ENCODE results near the gene PPP2R2C.

Gene PPP2R2C

GRCh38 chr4:6303943-6304342 is 168.5 kb downstream of the PPP2R2C start:
- TF ChIP-seq ELF4 (IDR thresholded peaks at IDR 0.05) (no peak), NFRKB (IDR thresholded peaks at IDR 0.05) (no peak), CTBP1 (IDR thresholded peaks at IDR 0.05; ENCODE audit: borderline replicate concordance) (no peak), HDGF (IDR thresholded peaks at IDR 0.05; ENCODE audit: borderline replicate concordance) (no peak), FOXA1 (IDR thresholded peaks at IDR 0.05) (no peak), LEF1 (IDR thresholded peaks at IDR 0.05; ENCODE audit: borderline replicate concordance) (no peak), BHLHE40 (IDR thresholded peaks at IDR 0.05; ENCODE audit: borderline replicate concordance) (no peak), FOXM1 (IDR thresholded peaks at IDR 0.05; ENCODE audit: borderline replicate concordance) (no peak), TARDBP (IDR thresholded peaks at IDR 0.05) (no peak), FOXK2 (IDR thresholded peaks at IDR 0.05) (no peak), SP1 (IDR thresholded peaks at IDR 0.05) (no peak), L3MBTL2 (conservative IDR thresholded peaks at IDR 0.05) (no peak)
- TF ChIP-seq, protein P1, sequence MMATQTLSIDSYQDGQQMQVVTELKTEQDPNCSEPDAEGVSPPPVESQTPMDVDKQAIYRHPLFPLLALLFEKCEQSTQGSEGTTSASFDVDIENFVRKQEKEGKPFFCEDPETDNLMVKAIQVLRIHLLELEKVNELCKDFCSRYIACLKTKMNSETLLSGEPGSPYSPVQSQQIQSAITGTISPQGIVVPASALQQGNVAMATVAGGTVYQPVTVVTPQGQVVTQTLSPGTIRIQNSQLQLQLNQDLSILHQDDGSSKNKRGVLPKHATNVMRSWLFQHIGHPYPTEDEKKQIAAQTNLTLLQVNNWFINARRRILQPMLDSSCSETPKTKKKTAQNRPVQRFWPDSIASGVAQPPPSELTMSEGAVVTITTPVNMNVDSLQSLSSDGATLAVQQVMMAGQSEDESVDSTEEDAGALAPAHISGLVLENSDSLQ (IDR thresholded peaks at IDR 0.05), result no peak
- no peak for DNase-seq (ENCODE audit: extremely low spot score)
- ChIA-PET CTCF (no interaction called here), POLR2A (no interaction called here)

- ChIA-PET CTCF (no interaction called here), POLR2A (no interaction called here)
- DNase-seq (ENCODE audit: extremely low spot score), result no peak
- no peak for TF ChIP-seq LEF1 (IDR thresholded peaks at IDR 0.05; ENCODE audit: borderline replicate concordance)
- TF ChIP-seq FOXK2 (IDR thresholded peaks at IDR 0.05), result no peak
- no peak for TF ChIP-seq SP1 (IDR thresholded peaks at IDR 0.05)
- no peak for TF ChIP-seq BHLHE40 (IDR thresholded peaks at IDR 0.05; ENCODE audit: borderline replicate concordance)
- no peak for TF ChIP-seq NFRKB (IDR thresholded peaks at IDR 0.05)
- TF ChIP-seq ZNF384 (IDR thresholded peaks at IDR 0.05), result no peak
- TF ChIP-seq HDGF (IDR thresholded peaks at IDR 0.05; ENCODE audit: borderline replicate concordance), result no peak
- TF ChIP-seq SUZ12 (IDR thresholded peaks at IDR 0.05), result no peak
- TF ChIP-seq FOXM1 (IDR thresholded peaks at IDR 0.05; ENCODE audit: borderline replicate concordance), result no peak
- no peak for TF ChIP-seq TARDBP (IDR thresholded peaks at IDR 0.05)
- no peak for TF ChIP-seq ELF4 (IDR thresholded peaks at IDR 0.05)
- no peak for TF ChIP-seq FOXA1 (IDR thresholded peaks at IDR 0.05)
These were observed 169.5 kb downstream of the PPP2R2C start for GRCh38 chr4:6302869-6303268.

- no peak for DNase-seq (ENCODE audit: extremely low spot score)
- no peak for TF ChIP-seq LEF1 (IDR thresholded peaks at IDR 0.05; ENCODE audit: borderline replicate concordance)
- no peak for TF ChIP-seq FOXA1 (IDR thresholded peaks at IDR 0.05)
- TF ChIP-seq, protein P1 (IDR thresholded peaks at IDR 0.05), result no peak
- TF ChIP-seq TARDBP (IDR thresholded peaks at IDR 0.05), result no peak
- no peak for TF ChIP-seq BHLHE40 (IDR thresholded peaks at IDR 0.05; ENCODE audit: borderline replicate concordance)
- TF ChIP-seq ZNF384 (IDR thresholded peaks at IDR 0.05), result no peak
- TF ChIP-seq HDGF (IDR thresholded peaks at IDR 0.05; ENCODE audit: borderline replicate concordance), result no peak
- no peak for TF ChIP-seq CTBP1 (IDR thresholded peaks at IDR 0.05; ENCODE audit: borderline replicate concordance)
- no peak for TF ChIP-seq L3MBTL2 (conservative IDR thresholded peaks at IDR 0.05)
- no peak for TF ChIP-seq NFRKB (IDR thresholded peaks at IDR 0.05)
- no peak for TF ChIP-seq FOXK2 (IDR thresholded peaks at IDR 0.05)
- no peak for TF ChIP-seq SUZ12 (IDR thresholded peaks at IDR 0.05)
- no peak for TF ChIP-seq FOXM1 (IDR thresholded peaks at IDR 0.05; ENCODE audit: borderline replicate concordance)
- no peak for TF ChIP-seq SP1 (IDR thresholded peaks at IDR 0.05)
- TF ChIP-seq ELF4 (IDR thresholded peaks at IDR 0.05), result no peak
- TF ChIP-seq ARNT (IDR thresholded peaks at IDR 0.05), result no peak
- CTCF ChIA-PET, result no interaction called here
- POLR2A ChIA-PET, result no interaction called here
These were observed 170.5 kb downstream of the PPP2R2C start for GRCh38 chr4:6301732-6302442.

DNA sequence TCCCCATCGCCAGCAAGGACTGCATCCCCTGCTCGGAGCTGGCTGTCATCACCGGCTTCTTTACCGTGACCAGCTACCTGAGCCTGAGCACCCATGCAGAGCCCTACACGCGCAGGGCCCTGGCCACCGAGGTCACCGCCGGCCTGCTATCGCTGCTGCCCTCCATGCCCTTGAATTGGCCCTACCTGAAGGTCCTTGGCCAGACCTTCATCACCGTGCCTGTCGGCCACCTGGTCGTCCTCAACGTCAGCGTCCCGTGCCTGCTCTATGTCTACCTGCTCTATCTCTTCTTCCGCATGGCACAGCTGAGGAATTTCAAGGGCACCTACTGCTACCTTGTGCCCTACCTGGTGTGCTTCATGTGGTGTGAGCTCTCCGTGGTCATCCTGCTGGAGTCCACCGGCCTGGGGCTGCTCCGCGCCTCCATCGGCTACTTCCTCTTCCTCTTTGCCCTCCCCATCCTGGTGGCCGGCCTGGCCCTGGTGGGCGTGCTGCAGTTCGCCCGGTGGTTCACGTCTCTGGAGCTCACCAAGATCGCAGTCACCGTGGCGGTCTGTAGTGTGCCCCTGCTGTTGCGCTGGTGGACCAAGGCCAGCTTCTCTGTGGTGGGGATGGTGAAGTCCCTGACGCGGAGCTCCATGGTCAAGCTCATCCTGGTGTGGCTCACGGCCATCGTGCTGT is 171.2 kb downstream of the PPP2R2C start:
- CTCF ChIA-PET, result no interaction called here
- POLR2A ChIA-PET, result no interaction called here
- TF ChIP-seq CTBP1 (IDR thresholded peaks at IDR 0.05; ENCODE audit: borderline replicate concordance), result no peak
- TF ChIP-seq BHLHE40 (IDR thresholded peaks at IDR 0.05; ENCODE audit: borderline replicate concordance), result no peak
- TF ChIP-seq NFRKB (IDR thresholded peaks at IDR 0.05), result no peak
- TF ChIP-seq SP1 (IDR thresholded peaks at IDR 0.05), result no peak
- no peak for TF ChIP-seq FOXA1 (IDR thresholded peaks at IDR 0.05)
- no peak for TF ChIP-seq ZNF384 (IDR thresholded peaks at IDR 0.05)
- no peak for TF ChIP-seq ELF4 (IDR thresholded peaks at IDR 0.05)
- no peak for TF ChIP-seq HDGF (IDR thresholded peaks at IDR 0.05; ENCODE audit: borderline replicate concordance)
- no peak for TF ChIP-seq SUZ12 (IDR thresholded peaks at IDR 0.05)
- no peak for TF ChIP-seq FOXK2 (IDR thresholded peaks at IDR 0.05)
- no peak for DNase-seq (ENCODE audit: extremely low spot score)

DNA sequence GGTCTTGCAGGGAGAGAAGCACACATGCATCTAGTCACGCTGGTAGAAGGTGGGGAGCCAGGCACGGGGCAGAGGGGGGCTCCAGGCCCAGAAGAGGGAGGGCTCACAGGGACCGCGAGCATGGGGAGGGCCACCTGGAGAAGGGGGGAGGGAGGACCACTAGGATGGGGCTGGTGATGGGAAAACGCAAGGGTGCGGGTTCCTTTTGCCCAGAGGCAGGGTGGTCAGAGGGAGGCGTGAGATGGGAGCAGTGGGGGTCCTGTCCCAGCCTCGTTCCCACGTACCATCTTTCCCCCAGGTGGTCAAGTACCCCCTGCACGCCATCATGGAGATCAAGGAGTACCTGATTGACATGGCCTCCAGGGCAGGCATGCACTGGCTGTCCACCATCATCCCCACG is 172.1 kb downstream of the PPP2R2C start:
- ChIA-PET POLR2A (no interaction called here), CTCF (no interaction called here)

GRCh38 chr4:6299875-6300274 is 172.5 kb downstream of the PPP2R2C start:
- ChIA-PET CTCF (no interaction called here), POLR2A (no interaction called here)
- DNase-seq (ENCODE audit: extremely low spot score), result no peak
- TF ChIP-seq SUZ12 (IDR thresholded peaks at IDR 0.05) (no peak), TARDBP (IDR thresholded peaks at IDR 0.05) (no peak), L3MBTL2 (conservative IDR thresholded peaks at IDR 0.05) (no peak), ARNT (IDR thresholded peaks at IDR 0.05) (no peak), HDGF (IDR thresholded peaks at IDR 0.05; ENCODE audit: borderline replicate concordance) (no peak), ELF4 (IDR thresholded peaks at IDR 0.05) (no peak), ZNF384 (IDR thresholded peaks at IDR 0.05) (no peak), SP1 (IDR thresholded peaks at IDR 0.05) (no peak), NFRKB (IDR thresholded peaks at IDR 0.05) (no peak), FOXM1 (IDR thresholded peaks at IDR 0.05; ENCODE audit: borderline replicate concordance) (no peak), BHLHE40 (IDR thresholded peaks at IDR 0.05; ENCODE audit: borderline replicate concordance) (no peak), CTBP1 (IDR thresholded peaks at IDR 0.05; ENCODE audit: borderline replicate concordance) (no peak), FOXA1 (IDR thresholded peaks at IDR 0.05) (no peak), LEF1 (IDR thresholded peaks at IDR 0.05; ENCODE audit: borderline replicate concordance) (no peak), FOXK2 (IDR thresholded peaks at IDR 0.05) (no peak)
- TF ChIP-seq, protein P1 (IDR thresholded peaks at IDR 0.05), result no peak

More for the DNA sequence above, 172.1 kb downstream of the PPP2R2C start:
- TF ChIP-seq ARNT (IDR thresholded peaks at IDR 0.05), result no peak
- TF ChIP-seq FOXM1 (IDR thresholded peaks at IDR 0.05; ENCODE audit: borderline replicate concordance), result no peak
- no peak for TF ChIP-seq CTBP1 (IDR thresholded peaks at IDR 0.05; ENCODE audit: borderline replicate concordance)
- TF ChIP-seq ZNF384 (IDR thresholded peaks at IDR 0.05), result no peak
- no peak for TF ChIP-seq BHLHE40 (IDR thresholded peaks at IDR 0.05; ENCODE audit: borderline replicate concordance)
- no peak for TF ChIP-seq TARDBP (IDR thresholded peaks at IDR 0.05)
- DNase-seq (ENCODE audit: extremely low spot score), result no peak

Data from HEK293T (cell line).